Activated naive CD4-positive, alpha-beta T cell treated with anti-CD3 and anti-CD28 coated beads, Interleukin-2, amount 50 U/mL, for 72 hours (primary cell): ENCODE results near the gene RPS6KB1. TPM values are rescaled to one million over a fixed set of nuclear protein-coding genes. Genes with fewer than 3 reads are reported as not detected.
"Not testable (repeated sequence)": the region's sequence is repeated elsewhere in the genome, so short reads cannot be mapped to it uniquely, and the experiment has no call there.

ENCODE experiments used
- ATAC-seq, 2 donors: fragments of 150-1000 bp; cut with Tn5 transposase; 2 replicates each; pipeline ENCODE4 v1.10.0; 2021; ENCODE audit warnings: mild to moderate bottlenecking in 2 of 2, moderate library complexity in 2 of 2
- DNase-seq, 2 donors: peaks; one replicate each; pipeline ENCODE4 v3.0.0; 2021 to 2022; ENCODE audit warnings: low spot score in 2 of 2
- H3K27ac Mint-ChIP-seq, 2 donors: one replicate each; pipeline ENCODE4 v1.8.0; 2022; ENCODE audit warnings: mild to moderate bottlenecking in 2 of 2, mixed read lengths in 2 of 2
- H3K36me3 Mint-ChIP-seq, 2 donors: one replicate each; pipeline ENCODE4 v1.8.0; 2022; ENCODE audit warnings: mixed read lengths in 2 of 2
- H3K9me3 Mint-ChIP-seq, 2 donors: one replicate each; pipeline ENCODE4 v1.8.0; 2022; ENCODE audit warnings: mixed read lengths in 2 of 2
- total RNA-seq, 2 donors: library from RNA; stranded (reverse); gene quantifications; one replicate each; pipeline ENCODE4 v1.2.3, GENCODE V29; 2022

Gene RPS6KB1
- 10 to 100 TPM; 66.9 to 71.5 TPM for total RNA-seq

GRCh38 chr17:59892924-59893675, at the start of gene RPS6KB1, which contains the start of gene TUBD1:
Gene RPS6KB1 (plus strand): TSS chr17:59893121. CDS start chr17:59893185, 64 bp downstream.
Gene TUBD1 (minus strand): TSS chr17:59892943. CDS start chr17:59891002, 1,941 bp downstream.
- Mint-ChIP-seq H3K36me3 (peaks cover 26 to 28% of the 10 kb centered on the region in 2 donors), H3K27ac (peak within 1 kb of the TSS; percentile 96 to 100), H3K9me3 (no peaks in the 10 kb centered on the region)
- DNase-seq (peak; percentile 92 to 99), ATAC-seq (peak; percentile 96)

- H3K36me3 Mint-ChIP-seq: peaks cover 33 to 44% of the 10 kb centered on the region in 2 donors
Measured at GRCh38 chr17:59844884-59845594, 47.9 kb upstream of the RPS6KB1 start.

GRCh38 chr17:59845595-59846393, 47.1 kb upstream of the RPS6KB1 start:
- Mint-ChIP-seq H3K9me3 (no peaks in the 10 kb centered on the region), H3K36me3 (peaks cover 25 to 37% of the 10 kb centered on the region in 2 donors), H3K27ac (peak overlapping the region; percentile 96 to 100)
- DNase-seq (no peak), ATAC-seq (peak; percentile 15 to 33)

More at GRCh38 chr17:59844884-59845594, 47.9 kb upstream of the RPS6KB1 start:
- ATAC-seq (no peak), DNase-seq (no peak)
- Mint-ChIP-seq H3K27ac (peak overlapping the region; percentile 96 to 100), H3K9me3 (no peaks in the 10 kb centered on the region)

GRCh38 chr17:59846394-59847165, 46.3 kb upstream of the RPS6KB1 start:
- Mint-ChIP-seq H3K9me3 (no peaks in the 10 kb centered on the region), H3K27ac (peak overlapping the region; percentile 96 to 100), H3K36me3 (peaks cover 18 to 29% of the 10 kb centered on the region in 2 donors)
- ATAC-seq (peak; percentile 41 to 56), DNase-seq (no peak)

- H3K36me3 Mint-ChIP-seq: peaks cover 6 to 25% of the 10 kb centered on the region in 2 donors
- DNase-seq (no peak), ATAC-seq (no peak)
- peak overlapping the region; percentile 91 to 100 for H3K27ac Mint-ChIP-seq
- no peaks in the 10 kb centered on the region for H3K9me3 Mint-ChIP-seq
Measured at GRCh38 chr17:59848385-59848668, 44.6 kb upstream of the RPS6KB1 start.

- H3K27ac Mint-ChIP-seq: peak overlapping the region; percentile 91 to 100
- H3K36me3 Mint-ChIP-seq: peaks cover 4 to 26% of the 10 kb centered on the region in 2 donors
- H3K9me3 Mint-ChIP-seq: no peaks in the 10 kb centered on the region
- DNase-seq (peak; percentile 71 to 79), ATAC-seq (peak; percentile 59 to 61)
Measured at GRCh38 chr17:59848778-59849177, 44.1 kb upstream of the RPS6KB1 start.

- Mint-ChIP-seq H3K36me3 (peaks cover 4 to 26% of the 10 kb centered on the region in 2 donors), H3K27ac (peak overlapping the region; percentile 79 to 100)
- not testable (repeated sequence) for DNase-seq
Measured at GRCh38 chr17:59850311-59850710, 42.6 kb upstream of the RPS6KB1 start.

GRCh38 chr17:59851439-59852375, 41.2 kb upstream of the RPS6KB1 start:
- ATAC-seq (no peak), DNase-seq (no peak)
- Mint-ChIP-seq H3K9me3 (no peaks in the 10 kb centered on the region), H3K27ac (peak overlapping the region in 1 of 2 donors; percentile 50), H3K36me3 (peaks cover 0 to 26% of the 10 kb centered on the region in 2 donors)

More at GRCh38 chr17:59850311-59850710, 42.6 kb upstream of the RPS6KB1 start:
- ATAC-seq, H3K9me3 Mint-ChIP-seq: not testable (repeated sequence)

GRCh38 chr17:59852847-59853167, 40.1 kb upstream of the RPS6KB1 start:
- Mint-ChIP-seq H3K36me3 (peaks cover 0 to 21% of the 10 kb centered on the region in 2 donors), H3K27ac (peak overlapping the region; percentile 70 to 93)
- ATAC-seq, DNase-seq, H3K9me3 Mint-ChIP-seq: not testable (repeated sequence)

- peak overlapping the region; percentile 70 to 93 for H3K27ac Mint-ChIP-seq
- H3K9me3 Mint-ChIP-seq: no peaks in the 10 kb centered on the region
- H3K36me3 Mint-ChIP-seq: peaks cover 0 to 16% of the 10 kb centered on the region in 2 donors
- DNase-seq (peak in 1 of 2 donors; percentile 65), ATAC-seq (peak; percentile 55 to 77)
Measured at GRCh38 chr17:59853168-59853918, 39.6 kb upstream of the RPS6KB1 start.

GRCh38 chr17:59853919-59854729, 38.8 kb upstream of the RPS6KB1 start:
- not testable (repeated sequence) for H3K9me3 Mint-ChIP-seq, H3K36me3 Mint-ChIP-seq, ATAC-seq, DNase-seq
- peak overlapping the region; percentile 70 to 86 for H3K27ac Mint-ChIP-seq

GRCh38 chr17:59856859-59857794, 35.8 kb upstream of the RPS6KB1 start:
- Mint-ChIP-seq H3K36me3 (peaks cover 0 to 11% of the 10 kb centered on the region in 2 donors), H3K27ac (no peak overlapping the region), H3K9me3 (no peaks in the 10 kb centered on the region)
- no peak for DNase-seq
- ATAC-seq: no peak
